Activated T-cell treated with anti-CD3 and anti-CD28 coated beads, Interleukin-2, amount 50 U/mL, for 4 hours (primary cell): ENCODE measurements around the gene SFT2D3. TPM values are rescaled to one million over a fixed set of nuclear protein-coding genes. Genes with fewer than 3 reads are reported as not detected.
"Not testable (repeated sequence)": the region's sequence is repeated elsewhere in the genome, so short reads cannot be mapped to it uniquely, and the experiment has no call there.

Experiments
- ATAC-seq, 2 donors: fragments of 200-7000 bp; cut with Tn5 transposase; one replicate each; pipeline ENCODE4 v1.10.0; 2021
- DNase-seq: peaks from one replicate; pipeline ENCODE4 v3.0.0-alpha.2; 2020
- H3K27me3 Mint-ChIP-seq: one replicate; pipeline ENCODE4 v1.8.0; 2021; ENCODE audit warnings: low read depth, mixed read lengths
- H3K36me3 Mint-ChIP-seq: one replicate; pipeline ENCODE4 v1.8.0; 2022; ENCODE audit warnings: mixed read lengths; ENCODE audit not compliant: insufficient read depth
- H3K4me1 Mint-ChIP-seq: one replicate; pipeline ENCODE4 v1.8.0; 2021; ENCODE audit warnings: low read depth, mixed read lengths
- H3K4me3 Mint-ChIP-seq: one replicate; pipeline ENCODE4 v1.8.0; 2021; ENCODE audit warnings: mild to moderate bottlenecking, moderate library complexity, mixed read lengths
- H3K9me3 Mint-ChIP-seq: one replicate; pipeline ENCODE4 v1.8.0; 2021; ENCODE audit warnings: mixed read lengths
- total RNA-seq, 3 donors: library from RNA; stranded (reverse); gene quantifications; one replicate each; pipeline ENCODE4 v1.2.1, GENCODE V29; 2021

The SFT2D3 gene
- total RNA-seq, 3 donors from 2014 or later = 6.4 TPM

DNA sequence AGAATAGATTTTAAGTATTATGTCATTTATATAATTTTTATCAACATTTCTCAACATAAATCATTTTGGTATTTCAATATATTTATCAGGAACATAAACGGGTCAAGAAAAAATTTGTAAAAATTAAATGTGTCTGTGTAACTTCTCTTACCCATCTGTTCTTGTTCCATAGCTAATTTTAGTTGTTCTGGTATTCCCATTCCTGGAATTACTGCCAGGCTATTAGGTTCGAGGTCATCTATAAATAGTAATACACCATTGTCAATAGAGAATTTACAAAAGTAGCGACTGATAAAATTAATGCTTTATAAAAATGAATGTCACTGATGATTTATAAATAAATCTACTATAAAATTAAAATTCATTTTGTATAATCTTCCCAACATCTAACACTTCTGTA is 21.5 kb downstream of the SFT2D3 start:
- Mint-ChIP-seq H3K27me3 (no peaks in the 10 kb centered on the region), H3K36me3 (peaks cover 44% of the 10 kb centered on the region), H3K4me1 (no peaks in the 10 kb centered on the region), H3K4me3 (no peak overlapping the region), H3K9me3 (no peaks in the 10 kb centered on the region)
- ATAC-seq (no peak), DNase-seq (no peak)

DNA sequence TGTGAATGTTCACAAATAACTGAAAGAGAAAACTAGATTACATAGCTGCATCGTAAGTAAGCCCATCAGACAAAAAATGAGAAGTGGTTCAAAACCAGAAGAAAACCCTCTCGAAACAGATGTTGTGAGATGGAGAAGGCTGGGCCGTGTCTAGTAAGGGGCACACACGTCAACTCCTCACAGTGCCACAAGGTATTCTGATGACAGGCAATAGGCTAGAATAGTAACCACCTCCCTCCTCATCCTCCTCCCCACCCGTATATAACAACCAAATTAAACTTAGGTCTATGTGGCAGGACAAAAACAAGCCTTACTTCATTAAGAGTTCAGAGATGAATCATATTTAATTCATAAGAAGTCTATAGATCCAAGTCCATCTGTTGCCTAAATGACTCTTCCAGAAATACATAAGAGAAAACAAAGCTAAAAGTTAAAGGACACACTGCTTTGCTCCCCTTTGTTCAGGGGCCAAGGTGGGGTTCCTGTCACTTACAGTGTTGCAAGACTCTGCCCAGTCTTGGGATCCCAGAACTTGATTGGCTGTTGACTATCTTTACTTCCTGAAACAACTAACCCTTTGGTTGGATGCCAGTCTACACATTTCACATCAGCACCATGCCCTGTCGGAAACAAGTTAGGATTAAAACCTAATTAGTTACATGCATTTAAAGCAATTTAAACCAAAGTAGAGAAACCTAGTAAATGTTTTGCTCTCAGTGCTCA is 25.0 kb downstream of the SFT2D3 start:
- H3K4me3 Mint-ChIP-seq = no peak overlapping the region
- peaks cover 28% of the 10 kb centered on the region for H3K36me3 Mint-ChIP-seq
- no peak for DNase-seq
- H3K4me1 Mint-ChIP-seq = no peaks in the 10 kb centered on the region
- ATAC-seq = no peak
- no peaks in the 10 kb centered on the region for H3K9me3 Mint-ChIP-seq
- no peaks in the 10 kb centered on the region for H3K27me3 Mint-ChIP-seq

DNA sequence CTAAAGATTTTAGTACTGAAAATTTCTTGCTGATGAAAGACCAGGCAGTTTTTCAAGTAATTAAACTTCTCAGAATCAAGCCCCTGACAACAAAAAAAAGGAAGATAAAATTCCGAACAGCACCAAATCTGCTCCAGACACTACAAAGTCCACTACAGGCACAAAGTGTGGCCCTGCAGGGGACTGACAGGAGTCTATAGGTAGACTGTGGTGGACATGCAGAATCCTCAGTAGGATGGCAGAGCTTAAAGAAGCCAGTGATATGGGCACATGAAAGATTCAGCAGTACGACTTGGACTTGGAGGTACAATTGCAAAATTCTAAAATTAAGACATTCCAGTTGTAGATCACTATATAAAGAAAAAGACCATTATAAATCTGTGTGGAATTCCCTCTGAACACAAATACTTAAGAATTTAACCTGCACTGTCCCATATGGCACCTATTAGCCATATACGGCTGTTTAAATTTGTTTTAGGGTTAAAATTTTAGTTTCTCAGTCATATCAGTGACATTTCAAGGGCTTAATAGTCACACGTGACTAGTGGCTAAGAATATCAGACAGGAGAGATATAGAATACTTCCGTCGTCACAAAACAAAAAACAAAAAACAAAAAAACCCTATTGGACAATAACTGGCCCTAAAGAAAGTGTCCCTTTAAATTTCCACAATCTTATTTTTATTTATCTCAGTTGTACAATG is 32.0 kb downstream of the SFT2D3 start:
- no peaks in the 10 kb centered on the region for H3K27me3 Mint-ChIP-seq
- no peak overlapping the region for H3K4me3 Mint-ChIP-seq
- no peak for DNase-seq
- no peak for ATAC-seq
- H3K36me3 Mint-ChIP-seq = peaks cover 21% of the 10 kb centered on the region
- H3K4me1 Mint-ChIP-seq = peaks cover 7% of the 10 kb centered on the region
- no peaks in the 10 kb centered on the region for H3K9me3 Mint-ChIP-seq

DNA sequence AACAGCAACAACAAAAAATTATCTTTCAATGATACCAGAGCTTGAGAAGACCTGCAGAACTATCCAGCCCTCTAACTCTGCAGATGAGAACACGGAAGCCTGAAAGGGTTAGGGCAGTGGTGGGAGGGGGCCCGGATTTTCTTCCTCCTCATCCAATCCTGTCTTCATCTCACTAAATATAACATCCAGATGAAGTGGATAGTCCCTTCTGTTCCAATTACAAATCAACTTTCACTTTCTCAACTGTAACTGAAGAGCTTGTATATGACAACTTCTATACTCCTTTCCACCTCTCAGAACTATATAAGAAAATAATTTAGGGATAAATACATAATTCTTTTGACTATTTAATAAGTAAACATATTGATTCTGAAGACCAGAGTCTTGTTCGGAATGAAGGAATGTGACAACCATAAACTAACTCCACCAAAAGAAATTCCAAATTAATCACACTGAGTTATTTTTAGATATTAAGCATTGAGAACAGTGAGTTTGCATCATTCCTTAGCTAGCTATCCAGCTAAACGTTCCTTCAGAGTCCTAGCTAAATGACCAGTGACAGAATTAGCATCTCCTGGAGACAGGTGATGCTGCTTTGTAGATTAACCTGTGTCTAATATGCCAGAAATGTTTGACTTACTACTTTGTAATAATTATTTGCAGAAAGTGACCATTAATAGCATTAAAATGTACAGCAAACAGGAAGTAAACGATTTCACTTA is 32.7 kb downstream of the SFT2D3 start:
- Mint-ChIP-seq H3K9me3 (no peaks in the 10 kb centered on the region), H3K4me1 (peaks cover 12% of the 10 kb centered on the region), H3K36me3 (peaks cover 28% of the 10 kb centered on the region), H3K4me3 (no peak overlapping the region), H3K27me3 (no peaks in the 10 kb centered on the region)
- no peak for ATAC-seq
- no peak for DNase-seq

DNA sequence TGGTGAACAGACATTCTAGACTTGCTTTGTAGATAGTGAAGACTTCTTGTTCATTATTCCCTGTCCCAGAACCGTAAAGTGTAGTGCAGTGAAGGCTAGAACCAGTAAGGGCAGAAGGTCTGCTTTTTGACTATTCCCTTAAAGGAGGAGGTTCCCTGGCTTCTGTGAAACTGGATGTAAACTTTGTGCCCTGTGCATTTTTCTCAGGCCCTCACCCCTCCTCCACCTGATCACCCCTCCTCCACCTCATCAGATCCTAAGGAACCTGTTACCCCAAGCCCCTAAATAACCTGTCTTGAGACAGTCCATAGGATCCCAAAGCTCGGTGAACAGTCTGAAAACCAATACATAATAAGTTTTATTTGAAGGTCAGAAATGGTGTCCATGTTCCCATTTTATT is 33.7 kb downstream of the SFT2D3 start:
- peaks cover 15% of the 10 kb centered on the region for H3K4me1 Mint-ChIP-seq
- ATAC-seq = no peak
- no peaks in the 10 kb centered on the region for H3K27me3 Mint-ChIP-seq
- H3K9me3 Mint-ChIP-seq = no peaks in the 10 kb centered on the region
- no peak overlapping the region for H3K4me3 Mint-ChIP-seq
- H3K36me3 Mint-ChIP-seq = peaks cover 32% of the 10 kb centered on the region
- no peak for DNase-seq

DNA sequence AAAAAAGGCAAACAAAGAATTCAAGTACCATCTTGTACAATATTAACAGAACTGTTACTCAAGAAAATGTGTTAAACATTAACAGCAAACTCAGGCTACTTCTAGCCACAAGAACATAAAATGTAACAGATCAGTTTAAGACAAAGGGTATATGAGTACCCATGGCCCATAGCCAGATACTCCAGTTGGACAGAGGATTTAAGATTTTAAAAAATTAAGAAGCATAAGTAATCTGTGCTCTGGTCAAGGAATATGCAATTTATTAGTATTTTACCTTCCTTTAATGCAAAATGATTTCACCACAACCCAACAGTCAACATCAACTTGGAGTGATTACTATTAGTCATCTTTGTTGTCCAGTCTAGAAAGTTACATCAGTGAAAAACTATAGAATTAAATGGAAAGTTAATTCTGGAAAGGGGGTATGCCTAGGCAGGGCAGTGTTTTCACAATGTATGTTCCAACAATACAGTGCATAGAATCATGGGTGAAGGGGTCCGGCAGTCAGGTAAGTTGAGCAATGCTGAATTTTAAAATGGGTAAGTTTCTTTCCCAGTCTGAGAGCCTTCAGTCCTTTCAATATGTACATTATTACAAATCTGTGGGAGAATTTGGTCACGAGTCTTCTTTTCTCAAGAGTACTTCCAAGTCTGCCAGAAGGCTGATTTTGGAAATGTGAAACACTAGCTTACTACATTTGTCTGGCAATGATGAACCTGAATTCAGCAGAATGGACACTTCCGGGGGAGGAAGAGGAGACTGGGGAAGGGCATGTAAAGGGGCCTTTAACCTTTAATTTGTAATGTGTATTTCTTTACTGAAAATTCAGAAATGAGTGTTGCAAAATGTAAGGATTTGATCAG is 34.5 kb downstream of the SFT2D3 start:
- DNase-seq (no peak), ATAC-seq (no peak)
- no peaks in the 10 kb centered on the region for H3K9me3 Mint-ChIP-seq
- H3K4me1 Mint-ChIP-seq = peaks cover 15% of the 10 kb centered on the region
- no peaks in the 10 kb centered on the region for H3K27me3 Mint-ChIP-seq
- no peak overlapping the region for H3K4me3 Mint-ChIP-seq
- H3K36me3 Mint-ChIP-seq = peaks cover 36% of the 10 kb centered on the region

DNA sequence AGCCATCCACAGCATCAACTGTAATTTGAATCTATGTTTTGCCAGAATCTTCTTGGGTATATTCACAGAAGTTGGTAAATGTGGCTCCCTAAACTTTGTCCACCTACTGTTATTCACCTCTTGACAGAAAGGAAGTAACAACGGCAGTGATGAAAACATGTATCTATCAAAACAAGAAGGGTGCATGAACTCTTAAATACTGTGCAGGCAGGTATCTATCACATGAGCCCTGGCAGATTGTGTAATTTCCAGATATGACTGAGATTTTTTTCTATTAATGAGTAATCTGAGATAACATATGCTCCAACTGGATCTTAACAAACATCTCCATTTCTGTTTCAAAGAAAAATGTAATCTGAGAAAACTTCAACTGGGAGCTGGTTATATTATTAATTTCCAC is 36.6 kb downstream of the SFT2D3 start:
- ATAC-seq (peak; percentile 30 to 69), DNase-seq (no peak)
- Mint-ChIP-seq H3K4me3 (no peak overlapping the region), H3K4me1 (peaks cover 18% of the 10 kb centered on the region), H3K36me3 (peaks cover 44% of the 10 kb centered on the region), H3K9me3 (no peaks in the 10 kb centered on the region), H3K27me3 (no peaks in the 10 kb centered on the region)

DNA sequence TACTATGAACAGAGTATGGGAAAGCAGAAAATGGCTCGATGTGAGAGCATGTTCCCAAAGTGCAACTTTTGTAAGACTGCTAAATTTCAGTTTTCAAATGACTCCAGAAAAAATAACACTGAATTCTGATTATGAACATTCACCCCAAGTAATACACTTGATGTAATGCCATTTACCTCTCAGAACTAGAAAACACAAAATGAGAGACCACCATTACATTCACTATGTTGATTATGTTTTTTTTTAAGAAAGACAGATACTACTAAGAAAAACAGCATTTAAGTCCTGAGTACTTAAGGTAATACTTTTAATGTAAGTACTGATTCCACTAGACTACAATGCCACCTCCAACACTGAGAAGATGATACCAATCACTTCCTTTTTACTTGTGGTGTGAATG is 38.5 kb downstream of the SFT2D3 start:
- H3K27me3 Mint-ChIP-seq = no peaks in the 10 kb centered on the region
- H3K4me3 Mint-ChIP-seq = no peak overlapping the region
- peaks cover 26% of the 10 kb centered on the region for H3K4me1 Mint-ChIP-seq
- DNase-seq (no peak), ATAC-seq (no peak)
- H3K36me3 Mint-ChIP-seq = peaks cover 52% of the 10 kb centered on the region
- no peaks in the 10 kb centered on the region for H3K9me3 Mint-ChIP-seq

DNA sequence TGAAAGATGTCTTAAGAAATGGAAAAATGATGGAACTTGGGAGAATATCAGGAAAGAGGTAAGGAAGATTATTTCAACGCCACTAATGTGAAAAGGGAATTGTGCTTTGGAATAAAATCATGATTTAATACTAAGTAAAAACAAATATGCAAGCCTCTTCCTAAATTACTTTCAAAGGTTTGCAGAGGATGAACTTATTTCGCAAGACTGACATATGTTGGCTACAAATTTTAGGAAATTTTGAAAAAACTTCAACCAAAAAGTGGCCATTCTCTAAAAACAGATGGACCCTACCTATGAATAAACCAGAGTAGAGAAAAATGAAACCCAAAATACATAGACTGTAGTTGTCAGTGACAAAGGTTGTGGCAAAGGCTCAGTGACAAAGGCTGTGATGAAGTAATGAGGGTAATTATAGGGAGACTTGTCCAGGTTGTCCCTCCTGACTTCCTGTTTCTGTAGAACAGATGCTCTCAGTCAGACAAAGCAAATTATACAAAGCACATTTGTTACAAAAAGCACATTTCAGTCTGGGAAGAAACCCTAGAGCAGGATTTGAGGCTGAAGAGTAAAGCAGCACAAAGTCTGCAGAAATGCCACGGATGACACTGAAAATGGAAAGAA is 39.5 kb downstream of the SFT2D3 start:
- H3K9me3 Mint-ChIP-seq = no peaks in the 10 kb centered on the region
- H3K36me3 Mint-ChIP-seq = peaks cover 55% of the 10 kb centered on the region
- no peak for DNase-seq
- H3K4me3 Mint-ChIP-seq = no peak overlapping the region
- ATAC-seq = no peak
- peaks cover 26% of the 10 kb centered on the region for H3K4me1 Mint-ChIP-seq
- H3K27me3 Mint-ChIP-seq = no peaks in the 10 kb centered on the region

DNA sequence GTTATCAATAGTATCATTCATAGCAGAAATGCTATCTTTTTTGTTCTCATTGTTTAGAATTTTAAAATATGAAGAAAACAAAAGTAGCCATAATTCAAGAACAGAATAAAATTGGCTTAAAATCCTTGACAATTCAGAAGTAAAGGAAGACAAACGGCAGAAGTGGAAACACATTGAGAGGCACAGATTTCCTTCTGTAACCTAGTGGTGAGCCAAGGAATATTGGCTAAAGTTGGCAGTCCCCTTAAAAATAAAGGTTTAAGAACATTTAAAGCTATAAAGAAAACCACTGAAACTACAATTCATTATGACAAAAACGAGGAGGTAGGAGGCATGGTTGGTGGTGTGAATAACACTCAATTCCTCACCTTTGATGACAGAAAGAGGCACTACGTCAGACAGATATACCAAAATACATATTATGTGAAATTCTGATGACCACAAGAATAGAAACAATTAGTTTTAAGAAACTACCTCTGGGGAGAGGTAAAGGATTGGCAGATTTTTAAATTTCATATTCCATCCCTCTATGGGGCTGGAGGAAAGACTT is 42.3 kb downstream of the SFT2D3 start:
- Mint-ChIP-seq H3K36me3 (peaks cover 44% of the 10 kb centered on the region), H3K4me1 (peaks cover 19% of the 10 kb centered on the region), H3K27me3 (no peaks in the 10 kb centered on the region), H3K9me3 (no peaks in the 10 kb centered on the region), H3K4me3 (no peak overlapping the region)
- ATAC-seq (peak; percentile 63 to 72), DNase-seq (no peak)

DNA sequence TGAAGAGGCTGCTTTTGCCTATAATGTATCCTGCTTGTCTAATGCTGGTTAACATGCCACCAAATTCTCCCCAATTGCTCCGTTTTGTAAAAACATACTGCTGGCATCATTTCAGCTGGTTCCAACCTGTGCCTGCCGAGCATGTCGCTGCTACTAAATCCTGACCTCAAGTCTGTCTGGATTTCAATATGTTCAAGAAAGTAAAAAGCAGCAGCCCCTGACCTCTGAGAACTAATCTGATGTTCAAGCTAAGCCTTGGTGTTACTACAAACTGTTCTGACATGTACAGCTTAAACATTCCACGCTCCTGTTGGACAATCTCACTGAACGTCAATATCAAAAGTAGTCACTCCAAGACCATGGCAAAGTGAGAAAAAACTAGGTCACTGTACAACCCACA is 46.3 kb downstream of the SFT2D3 start:
- ATAC-seq (no peak), DNase-seq (no peak)
- Mint-ChIP-seq H3K36me3 (peaks cover 30% of the 10 kb centered on the region), H3K9me3 (no peaks in the 10 kb centered on the region), H3K4me1 (peaks cover 15% of the 10 kb centered on the region), H3K27me3 (no peaks in the 10 kb centered on the region), H3K4me3 (no peak overlapping the region)

DNA sequence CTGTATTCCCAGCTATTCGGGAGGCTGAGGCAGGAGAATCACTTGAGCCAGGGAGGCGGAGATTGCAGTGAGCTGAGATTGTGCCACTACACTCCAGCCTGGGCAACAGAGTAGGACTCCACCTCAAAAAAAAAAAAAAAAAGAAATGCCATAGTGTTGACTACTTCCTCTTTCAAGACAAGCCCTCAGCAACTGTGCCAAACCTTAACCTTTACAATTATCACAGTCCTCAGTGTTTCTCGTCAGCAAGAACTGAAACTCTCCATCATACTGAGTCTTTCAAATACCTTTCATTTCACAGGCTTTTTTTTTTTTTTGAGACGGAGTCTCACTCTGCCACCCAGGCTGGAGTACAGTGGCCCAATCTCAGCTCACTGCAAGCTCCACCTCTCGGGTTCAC is 48.2 kb downstream of the SFT2D3 start:
- not testable (repeated sequence) for H3K9me3 Mint-ChIP-seq, H3K4me3 Mint-ChIP-seq, H3K27me3 Mint-ChIP-seq, DNase-seq
- peaks cover 27% of the 10 kb centered on the region for H3K36me3 Mint-ChIP-seq
- peaks cover 12% of the 10 kb centered on the region for H3K4me1 Mint-ChIP-seq
- peak; percentile 18 to 60 for ATAC-seq

DNA sequence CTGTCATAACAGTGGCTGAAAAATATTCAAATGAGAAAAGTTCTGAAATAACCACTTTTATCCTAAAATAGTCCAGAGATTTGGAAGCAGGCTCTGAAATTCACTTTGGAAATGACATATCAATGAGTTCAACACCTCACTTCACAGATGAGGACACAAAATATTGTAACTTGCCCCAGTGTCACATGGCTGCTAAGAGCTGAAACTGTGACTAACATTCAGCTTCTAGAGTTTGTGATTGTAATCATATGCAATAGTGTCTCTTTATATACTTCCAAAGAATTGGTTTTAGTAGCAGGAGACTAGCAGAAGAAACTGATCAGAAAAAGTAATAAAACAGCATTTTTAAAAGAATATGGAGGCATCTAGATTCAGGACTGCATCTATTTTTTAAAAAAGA is 52.1 kb downstream of the SFT2D3 start:
- no peak overlapping the region for H3K4me3 Mint-ChIP-seq
- no peak for ATAC-seq
- H3K36me3 Mint-ChIP-seq = peaks cover 23% of the 10 kb centered on the region
- no peaks in the 10 kb centered on the region for H3K9me3 Mint-ChIP-seq
- no peaks in the 10 kb centered on the region for H3K27me3 Mint-ChIP-seq
- H3K4me1 Mint-ChIP-seq = peaks cover 9% of the 10 kb centered on the region
- DNase-seq = no peak
